Endothelial cell of hepatic sinusoid (primary cell): Measurements from ENCODE around the gene C3orf70.

Experiments
- in situ Hi-C: cut with HindIII; loops from 2 replicates; pipeline ENCODE4 v1.10.0; 2017; ENCODE audit warnings: low sequenced_read_pairs

Gene C3orf70

DNA sequence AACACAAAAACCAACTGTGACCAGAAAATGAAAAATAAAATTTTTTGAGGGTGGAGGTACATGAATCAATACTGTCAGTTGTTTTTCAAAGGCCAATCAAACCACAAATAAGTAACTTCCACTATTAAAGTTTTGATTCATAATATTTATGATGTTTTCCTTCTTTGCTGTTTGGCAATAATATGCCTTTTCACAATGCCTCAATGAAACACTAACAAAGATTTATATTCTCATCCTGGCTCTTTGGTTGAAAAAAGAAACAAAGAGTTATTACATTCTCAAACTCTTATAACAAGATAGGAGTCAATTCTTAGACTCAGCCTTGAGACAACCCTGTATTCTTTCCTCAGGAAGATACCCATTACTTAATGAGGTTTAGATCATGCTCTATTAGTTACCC, 63.1 kb downstream of the C3orf70 start:
- in situ Hi-C loops: no loop called here

DNA sequence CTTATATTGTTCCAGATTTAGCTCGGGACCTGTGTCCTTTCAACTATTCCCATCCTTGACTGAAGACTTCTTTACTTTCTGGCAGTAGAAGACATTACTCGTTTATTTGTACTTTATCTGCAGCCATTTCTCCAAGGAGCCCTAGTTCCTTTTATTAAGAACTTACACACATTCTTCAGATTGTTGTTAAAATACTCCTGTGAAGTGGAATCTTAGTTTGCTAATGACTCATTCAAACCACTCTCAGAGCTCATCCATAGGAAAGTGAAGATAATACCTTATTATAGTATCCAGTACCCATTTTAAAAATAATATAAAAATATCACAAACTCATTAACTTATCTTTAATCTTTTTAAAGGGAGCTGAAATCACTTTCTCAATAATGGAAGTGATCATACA, 63.5 kb downstream of the C3orf70 start:
- in situ Hi-C loops: no loop called here

DNA sequence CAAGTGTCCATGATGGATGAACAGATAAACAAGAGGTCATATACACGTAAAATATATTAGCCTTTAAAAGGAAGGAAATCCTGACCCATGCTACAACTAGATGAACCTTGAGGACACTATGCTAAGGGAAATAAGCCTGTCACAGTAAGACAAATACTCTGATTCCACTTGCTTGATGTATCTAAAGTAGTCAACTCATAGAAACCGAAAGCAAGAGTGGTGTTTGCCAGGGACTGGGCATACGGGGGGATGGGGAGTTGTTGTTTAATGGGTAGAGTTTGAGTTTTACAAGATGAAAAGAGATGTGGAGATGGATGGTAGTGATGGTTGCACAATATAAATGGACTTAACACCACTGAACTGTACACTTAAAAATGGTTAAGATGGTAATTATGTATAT, 65.4 kb downstream of the C3orf70 start:
- in situ Hi-C loops: no loop called here

DNA sequence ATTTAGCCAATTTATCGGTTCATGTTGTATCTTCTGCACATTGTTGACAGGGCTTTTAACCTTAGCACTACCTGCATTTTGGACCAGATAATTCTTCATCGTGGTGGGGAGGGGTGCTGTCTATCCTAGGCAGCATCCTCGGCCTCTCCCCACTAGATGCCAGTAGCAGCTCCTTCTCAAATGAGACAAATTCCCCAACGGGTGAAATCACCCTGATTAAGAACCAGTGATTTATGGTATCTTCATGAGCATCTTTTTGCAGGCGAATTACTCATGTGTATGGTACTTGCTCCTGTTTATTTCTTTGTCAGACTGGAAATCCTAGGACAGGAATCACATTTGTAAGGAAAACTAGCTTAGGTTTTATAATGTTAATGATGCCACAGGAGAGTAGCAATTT, 68.0 kb downstream of the C3orf70 start:
- in situ Hi-C loops: no loop called here

DNA sequence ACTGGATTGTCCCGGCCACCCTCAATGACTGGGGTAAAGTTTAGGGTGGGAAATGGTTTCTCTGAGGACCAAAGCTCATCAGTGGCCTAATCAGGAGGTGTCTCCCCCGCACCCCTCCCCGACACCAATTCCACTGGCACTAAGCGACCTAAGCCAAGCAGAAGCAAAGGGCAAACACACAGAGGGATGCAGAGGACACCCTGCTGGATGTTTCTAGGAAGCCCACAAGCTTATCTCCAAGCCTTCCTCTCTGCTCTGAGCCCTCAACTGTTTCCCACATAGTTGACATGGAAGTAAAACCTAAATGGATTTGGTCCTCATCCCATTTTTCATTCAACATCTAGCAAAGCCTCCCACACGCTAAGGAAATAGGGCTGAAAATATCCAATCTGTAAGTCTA, 68.5 kb downstream of the C3orf70 start:
- in situ Hi-C loops: no loop called here

DNA sequence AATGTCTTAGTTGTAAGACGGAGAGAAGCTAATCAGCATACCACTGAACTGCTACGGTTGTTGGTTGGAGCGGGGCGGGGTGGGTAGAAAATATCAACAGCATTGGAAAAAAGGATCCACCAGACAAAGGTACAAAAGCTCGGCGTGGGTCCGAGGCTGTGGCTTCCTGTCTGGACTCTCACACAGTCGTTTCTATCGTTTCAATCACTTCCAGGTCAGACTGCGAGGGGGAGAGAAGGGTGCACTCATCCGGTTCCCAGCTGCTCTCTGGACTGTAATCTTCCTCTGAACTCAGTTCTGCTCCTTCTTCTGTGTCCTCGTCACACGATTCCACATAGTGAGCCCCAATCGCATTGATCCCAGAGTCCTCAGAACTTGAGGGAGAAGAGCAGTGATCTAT, 70.0 kb downstream of the C3orf70 start:
- in situ Hi-C loops: no loop called here

DNA sequence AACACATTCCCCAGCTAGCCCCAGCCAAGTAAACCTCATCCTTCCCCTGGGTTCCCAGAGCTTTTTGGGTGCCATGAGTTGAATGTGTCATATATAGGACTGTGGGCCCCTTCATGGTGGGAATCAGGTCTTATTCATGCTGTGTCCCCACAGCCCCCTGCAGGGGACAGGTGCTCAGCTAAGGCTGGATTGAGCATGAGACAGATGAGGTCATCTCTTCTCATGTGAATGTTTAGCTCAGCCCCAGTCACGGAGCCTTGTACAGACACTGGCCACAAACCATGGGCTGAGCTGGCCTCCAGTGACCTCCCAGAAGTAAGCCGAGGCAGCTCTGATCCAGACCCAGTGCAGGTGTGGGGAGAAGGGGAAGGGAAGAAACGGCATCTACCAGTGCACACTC, 70.7 kb downstream of the C3orf70 start:
- in situ Hi-C loops: no loop called here

DNA sequence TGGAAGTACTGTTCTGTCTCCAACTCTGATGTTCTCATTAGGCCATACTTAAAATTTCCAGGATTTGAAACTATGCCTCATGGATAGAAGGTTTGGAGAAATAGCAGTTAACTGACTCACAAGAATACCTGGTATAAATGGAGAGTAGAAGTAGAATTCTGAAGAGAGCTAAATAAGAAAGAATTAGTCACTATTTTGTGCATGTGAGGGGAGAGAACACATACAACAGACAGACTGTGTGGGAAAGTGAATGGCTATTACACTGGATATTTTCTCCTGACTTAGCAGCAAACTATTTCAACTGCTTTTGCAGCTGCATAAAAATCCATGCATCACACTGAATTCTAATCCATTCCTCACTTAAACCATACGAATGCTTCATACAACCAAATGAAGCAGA, 71.3 kb downstream of the C3orf70 start:
- in situ Hi-C loops: no loop called here

DNA sequence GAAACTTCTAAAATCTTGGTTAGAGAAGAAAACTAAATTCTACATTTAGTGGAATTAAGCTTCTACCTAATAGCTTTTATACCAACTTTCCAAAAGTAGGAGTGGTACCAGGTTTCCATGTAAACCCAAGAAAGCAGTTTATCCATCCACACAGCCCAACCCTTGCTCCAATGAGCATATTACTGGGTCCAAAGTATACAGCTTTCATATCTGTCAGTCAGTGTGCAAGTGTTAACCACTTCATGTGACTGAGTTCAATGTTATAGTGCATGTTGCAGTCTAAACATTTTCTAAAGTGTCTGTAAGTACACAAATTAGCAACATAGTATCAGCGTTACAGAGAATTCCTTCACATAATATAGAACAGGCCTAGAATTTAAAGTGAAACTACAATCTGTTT, 73.2 kb downstream of the C3orf70 start:
- in situ Hi-C loops: loop anchor here (5.0 kb wide), 1 partner anchor 52 kb away; no protein-coding TSS in a partner anchor

DNA sequence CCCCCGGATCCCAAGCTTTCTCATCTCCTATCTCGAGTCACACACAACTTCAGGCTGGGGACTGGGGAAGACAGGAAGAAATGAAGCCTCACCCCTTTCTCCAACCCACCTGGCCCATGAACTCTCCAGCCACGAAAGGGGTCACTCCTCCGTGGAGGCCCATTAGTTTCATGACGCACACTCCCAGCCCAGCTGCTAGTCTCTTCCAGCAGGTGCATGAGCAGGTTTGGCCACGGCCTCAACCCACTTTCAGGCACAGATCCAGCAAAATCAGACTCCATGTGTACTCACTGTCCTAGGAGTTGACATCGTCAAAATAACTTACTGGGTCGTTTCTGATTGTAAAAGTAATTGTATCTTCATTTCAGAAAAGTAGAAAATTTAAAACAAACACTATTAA, 76.6 kb downstream of the C3orf70 start:
- in situ Hi-C loops: loop anchor here (5.0 kb wide), 1 partner anchor 49 kb away; no protein-coding TSS in a partner anchor

DNA sequence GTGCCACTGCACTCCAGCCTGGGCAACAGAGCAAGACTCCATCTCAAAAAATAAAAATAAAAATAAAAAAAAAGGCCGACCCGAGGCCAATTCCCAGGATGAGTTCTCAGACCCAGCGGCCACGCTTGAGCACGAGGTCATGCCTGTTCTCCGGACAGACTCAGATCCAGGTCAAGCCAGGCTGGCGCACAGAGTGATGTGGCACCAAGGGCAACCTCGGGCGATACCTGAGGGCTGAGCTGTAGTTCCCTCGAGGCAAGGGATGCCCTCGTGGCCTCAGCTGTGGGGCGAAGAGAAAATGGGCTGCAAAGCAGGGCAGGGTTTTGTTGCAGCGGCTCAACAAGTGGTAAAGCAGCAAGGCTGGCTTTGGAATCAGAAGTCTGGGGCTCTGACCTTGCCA, 77.3 kb downstream of the C3orf70 start:
- in situ Hi-C loops: loop anchor here (5.0 kb wide), 1 partner anchor 48 kb away; no protein-coding TSS in a partner anchor

DNA sequence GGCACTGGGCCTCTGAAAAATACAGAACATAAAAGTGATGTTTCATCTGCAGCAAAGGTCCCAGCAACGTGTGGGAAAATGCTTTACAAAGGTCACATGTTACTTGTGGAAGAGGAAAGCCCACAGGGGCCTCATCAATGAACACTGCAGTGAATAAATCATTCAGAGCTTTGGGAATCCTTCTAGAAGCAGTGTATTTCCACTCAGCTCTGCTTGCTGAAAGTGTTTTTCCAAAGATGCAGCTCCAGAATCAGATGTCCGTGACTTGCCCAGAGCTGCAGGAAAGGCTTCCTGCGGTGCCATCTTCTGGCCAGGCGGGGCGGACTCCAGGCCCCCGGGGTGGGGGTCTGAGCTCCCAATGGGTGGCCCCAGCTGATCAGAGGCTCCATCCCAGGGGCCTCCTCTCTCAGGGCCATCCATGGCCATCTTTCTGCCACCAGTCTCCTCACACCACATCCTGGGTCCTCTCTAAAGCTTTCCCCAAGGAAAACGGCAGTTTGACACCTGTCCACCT, 81.5 kb downstream of the C3orf70 start:
- in situ Hi-C loops: no loop called here

DNA sequence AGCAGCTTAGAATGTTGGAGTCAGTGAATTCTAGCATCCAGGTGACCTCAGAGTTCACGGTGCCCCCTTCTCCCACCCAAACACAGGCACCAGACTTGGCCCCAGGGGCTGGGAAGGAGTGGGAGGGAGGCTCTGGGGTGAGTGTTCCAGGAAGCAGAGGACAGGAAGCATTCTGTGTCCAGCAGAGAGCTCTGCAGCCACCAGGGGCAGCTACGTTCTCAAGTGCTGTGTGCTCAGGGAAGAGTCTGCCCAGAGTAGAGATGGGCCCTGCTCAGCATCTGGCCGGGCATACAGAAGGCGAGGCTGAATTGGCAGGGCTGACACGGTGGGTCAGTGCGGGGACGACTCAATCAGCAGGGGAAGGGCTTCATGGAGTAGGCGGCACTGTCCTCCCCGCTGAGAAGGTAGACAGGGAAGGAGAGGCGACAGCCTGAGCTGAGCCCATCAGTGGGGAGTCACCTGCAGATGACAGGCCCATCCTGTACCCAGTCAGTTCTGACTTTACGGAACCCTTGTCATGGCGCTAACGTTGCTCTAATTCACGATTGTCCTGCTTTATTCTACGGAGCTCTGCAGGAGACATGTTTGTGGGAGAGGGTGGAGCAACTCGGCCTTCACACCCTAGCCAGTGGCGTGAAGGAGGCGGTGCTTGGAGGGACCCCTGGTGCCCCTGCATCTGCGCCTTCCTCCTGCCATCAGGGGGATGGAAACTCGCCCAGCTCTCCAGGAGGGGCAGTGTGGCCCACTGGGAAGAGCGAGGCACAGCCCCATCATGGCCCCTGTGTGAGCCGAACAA, 82.2 kb downstream of the C3orf70 start:
- in situ Hi-C loops: no loop called here

DNA sequence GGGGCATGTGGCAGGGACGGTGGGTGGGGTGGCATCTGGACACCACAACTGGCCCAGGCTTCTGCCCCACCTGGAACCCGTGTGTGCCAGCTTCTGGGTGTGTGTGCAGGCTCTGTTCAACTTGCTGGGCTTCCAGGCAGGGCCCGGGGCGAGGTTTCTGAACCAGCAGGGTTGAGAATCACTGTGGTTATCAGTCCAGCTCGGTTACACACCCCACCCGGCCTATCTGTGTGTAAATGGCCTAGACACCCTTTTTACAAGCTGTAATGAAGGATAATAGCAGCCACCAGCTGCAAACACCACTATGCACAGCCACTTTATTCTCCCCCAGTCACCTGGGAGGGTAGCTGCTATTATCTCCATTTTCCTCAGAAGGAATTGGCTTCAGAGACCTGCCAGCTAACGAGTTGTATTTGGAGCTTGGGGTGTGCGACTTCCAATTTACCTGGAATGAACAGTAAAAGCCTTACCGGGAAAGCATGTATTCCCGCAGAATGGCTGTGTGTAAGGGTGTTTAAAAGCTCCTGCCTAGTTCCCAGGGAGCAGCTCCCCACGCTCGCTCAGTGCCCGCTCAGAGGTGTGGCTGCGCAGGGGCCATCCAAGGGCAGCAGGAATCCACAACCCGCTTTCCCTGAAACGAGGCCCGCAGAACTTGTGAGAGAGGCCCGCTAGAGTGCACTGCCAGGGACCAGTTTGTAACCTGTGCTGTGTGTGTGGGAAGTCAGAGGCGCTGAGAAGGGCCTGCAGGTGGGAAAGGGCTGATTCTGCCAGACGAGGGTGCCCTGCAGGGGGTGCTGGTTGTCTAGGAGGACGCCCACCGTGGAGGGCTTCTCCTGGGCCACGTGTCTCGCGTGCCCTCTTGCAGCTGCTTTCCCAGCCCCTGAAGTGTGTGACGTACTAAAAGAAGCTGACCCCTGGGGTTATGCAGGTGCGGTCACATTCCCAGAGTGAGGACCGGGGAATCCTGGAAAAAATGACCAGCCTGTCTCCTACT, 83.5 kb downstream of the C3orf70 start:
- in situ Hi-C loops: no loop called here

DNA sequence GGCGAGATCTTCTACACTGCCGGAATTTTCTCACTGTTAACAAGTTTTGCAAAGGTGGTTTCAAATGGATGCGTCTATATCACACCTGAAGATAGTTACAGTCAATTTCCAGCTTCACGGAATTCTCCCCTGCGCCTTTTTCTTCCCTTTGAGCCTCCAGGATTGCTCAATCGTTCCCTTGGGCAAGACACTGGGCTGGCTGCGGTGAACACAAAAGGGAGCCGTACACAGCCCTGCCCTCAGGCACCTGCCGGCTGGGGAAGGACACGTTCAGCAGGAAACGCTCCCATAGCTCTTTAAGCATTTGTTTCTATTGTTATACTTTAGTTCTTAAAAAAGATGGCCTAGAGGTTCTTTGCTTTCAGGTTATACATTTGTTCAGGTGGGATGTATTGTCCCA, 85.7 kb downstream of the C3orf70 start:
- in situ Hi-C loops: no loop called here

DNA sequence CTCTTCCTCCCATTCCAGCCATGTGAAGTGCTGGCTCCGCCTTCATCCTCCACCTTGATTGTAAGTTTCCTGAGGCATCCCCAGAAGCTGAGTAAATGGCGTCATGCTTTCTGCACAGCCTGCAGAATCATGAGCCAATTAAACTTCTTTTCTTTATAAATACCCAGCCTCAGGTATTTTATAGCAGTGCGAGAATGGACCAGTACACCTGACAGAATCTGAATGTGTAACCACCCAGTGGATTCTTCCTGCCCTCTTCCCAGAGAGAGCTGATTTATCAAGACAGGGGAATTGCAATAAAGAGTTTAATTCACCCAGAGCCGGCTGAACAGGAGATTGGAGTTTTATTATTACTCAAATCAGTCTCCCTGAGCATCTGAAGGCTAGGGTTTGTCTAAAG, 86.6 kb downstream of the C3orf70 start:
- in situ Hi-C loops: no loop called here

DNA sequence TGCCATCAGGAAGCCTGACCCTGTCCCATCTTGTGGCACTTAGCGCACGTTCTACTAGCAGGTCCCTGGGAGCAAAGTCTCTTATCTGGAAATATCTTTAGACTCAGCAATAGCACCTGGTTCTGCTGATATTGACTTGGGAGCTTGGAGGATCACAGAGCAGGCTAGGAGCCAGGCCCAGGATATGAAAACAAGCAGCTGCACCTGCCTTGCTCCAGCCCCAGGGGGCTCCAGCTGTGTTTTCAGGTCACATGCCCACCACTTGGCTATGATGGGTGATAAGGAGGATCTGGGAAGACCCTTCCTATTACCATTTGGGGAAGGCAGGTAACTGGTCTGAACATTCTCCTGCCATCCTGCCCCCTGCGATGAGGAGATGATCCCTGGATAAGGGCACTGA, 87.8 kb downstream of the C3orf70 start:
- in situ Hi-C loops: no loop called here

DNA sequence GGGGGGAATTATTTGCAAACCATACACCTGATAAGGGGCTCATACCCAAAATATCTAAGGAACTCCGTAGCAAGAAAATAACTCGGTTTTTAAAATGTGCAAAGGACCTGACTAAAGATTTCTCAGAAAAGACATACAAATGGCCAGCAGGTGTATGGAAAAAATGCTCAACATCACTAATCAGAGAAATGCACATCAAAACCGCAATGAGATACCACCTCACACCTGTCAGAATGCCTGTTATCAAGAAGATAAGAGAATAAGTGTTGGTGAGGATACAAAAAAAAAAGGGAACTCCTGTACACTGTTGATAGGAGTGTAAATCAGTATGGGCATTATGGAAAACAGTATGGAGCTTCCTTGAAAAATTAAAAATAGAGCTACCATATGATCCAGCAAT, 89.4 kb downstream of the C3orf70 start:
- in situ Hi-C loops: no loop called here

DNA sequence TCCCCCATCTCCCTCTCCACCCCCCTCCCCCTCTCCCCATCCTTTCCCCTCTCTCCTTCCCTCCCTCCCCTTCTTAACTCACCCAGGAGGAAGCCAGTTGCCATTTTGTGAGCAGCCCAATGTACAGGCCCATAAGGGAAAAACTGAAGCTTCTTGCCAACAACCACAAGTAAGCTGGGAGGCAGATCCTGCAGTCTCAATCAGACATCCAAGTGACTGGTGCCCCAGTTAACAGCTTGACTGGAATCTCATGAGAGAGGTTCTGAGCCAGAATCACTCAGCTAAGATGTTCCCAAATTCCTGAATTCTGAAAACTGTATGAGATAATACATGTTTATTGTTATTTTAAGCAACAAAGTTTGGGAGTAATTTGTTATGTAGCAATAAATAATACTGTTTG, 90.7 kb downstream of the C3orf70 start:
- in situ Hi-C loops: no loop called here

DNA sequence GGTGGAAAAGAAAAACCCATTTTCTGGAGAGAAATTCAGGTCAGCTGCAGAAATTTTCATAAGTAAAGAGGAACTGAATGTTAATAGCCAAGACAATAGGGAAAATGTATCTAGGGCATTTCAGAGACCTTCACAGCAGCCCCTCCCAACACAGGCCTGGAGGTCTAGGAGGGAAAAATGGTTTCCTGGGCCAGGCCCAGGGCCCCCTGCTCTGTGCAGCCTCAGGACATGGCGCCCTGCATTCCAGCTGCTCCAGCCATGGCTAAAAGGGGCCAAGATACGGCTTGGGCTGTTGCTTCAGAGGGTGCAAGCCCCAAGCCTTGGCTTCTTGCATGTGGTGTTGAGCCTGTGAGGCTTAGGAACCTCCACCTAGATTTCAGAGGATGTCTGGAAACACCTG, 92.2 kb downstream of the C3orf70 start:
- in situ Hi-C loops: no loop called here

DNA sequence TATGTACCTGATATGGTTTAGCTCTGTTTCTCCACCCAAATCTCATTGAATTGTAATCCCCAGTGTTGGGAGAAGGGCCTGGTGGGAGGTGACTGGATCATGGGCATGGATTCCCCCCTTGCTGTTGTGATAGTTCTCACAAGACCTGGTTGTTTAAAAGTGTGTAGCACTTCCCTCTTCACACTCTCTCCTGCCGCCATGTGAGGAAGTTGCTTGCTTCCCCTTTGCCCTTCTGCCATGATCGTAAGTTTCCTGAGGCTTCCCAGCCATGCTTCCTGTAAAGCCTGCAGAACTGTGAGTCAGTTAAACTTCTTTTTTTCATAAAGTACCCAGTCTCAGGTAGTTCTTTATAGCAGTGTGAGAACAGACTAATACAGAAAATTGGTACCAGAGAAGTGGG, 93.1 kb downstream of the C3orf70 start:
- in situ Hi-C loops: no loop called here

DNA sequence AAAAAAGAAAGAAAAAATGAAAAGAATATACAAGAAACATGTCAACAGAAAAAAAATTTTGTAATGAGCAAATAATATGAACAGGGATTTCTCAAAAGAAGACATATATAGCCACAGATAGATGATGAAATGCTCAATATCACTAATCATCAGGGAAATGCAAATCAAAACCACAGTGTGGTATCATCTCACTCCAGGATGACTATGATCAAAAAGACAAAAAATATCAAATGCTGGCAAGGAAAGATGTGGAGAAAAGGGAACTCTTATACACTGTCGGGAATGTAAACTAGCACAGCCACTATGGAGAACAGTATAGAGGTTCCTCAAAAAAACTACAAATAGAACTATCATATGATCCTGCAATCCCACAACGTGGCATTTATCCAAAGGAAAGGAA, 94.1 kb downstream of the C3orf70 start:
- in situ Hi-C loops: no loop called here
